GM20000 (cell line): ENCODE data around the gene OBSL1.

ENCODE experiments used
- DNase-seq: peaks from one replicate; pipeline ENCODE4 v3.0.0; 2012; ENCODE audit warnings: low spot score
- TF ChIP-seq, protein P1 (sequence below): IDR thresholded peaks from 2 replicates; pipeline ENCODE4 v1.5.1; 2012; ENCODE audit warnings: mild to moderate bottlenecking, control low read depth; ENCODE audit errors: extremely low read depth, missing control alignments

The OBSL1 gene

DNA sequence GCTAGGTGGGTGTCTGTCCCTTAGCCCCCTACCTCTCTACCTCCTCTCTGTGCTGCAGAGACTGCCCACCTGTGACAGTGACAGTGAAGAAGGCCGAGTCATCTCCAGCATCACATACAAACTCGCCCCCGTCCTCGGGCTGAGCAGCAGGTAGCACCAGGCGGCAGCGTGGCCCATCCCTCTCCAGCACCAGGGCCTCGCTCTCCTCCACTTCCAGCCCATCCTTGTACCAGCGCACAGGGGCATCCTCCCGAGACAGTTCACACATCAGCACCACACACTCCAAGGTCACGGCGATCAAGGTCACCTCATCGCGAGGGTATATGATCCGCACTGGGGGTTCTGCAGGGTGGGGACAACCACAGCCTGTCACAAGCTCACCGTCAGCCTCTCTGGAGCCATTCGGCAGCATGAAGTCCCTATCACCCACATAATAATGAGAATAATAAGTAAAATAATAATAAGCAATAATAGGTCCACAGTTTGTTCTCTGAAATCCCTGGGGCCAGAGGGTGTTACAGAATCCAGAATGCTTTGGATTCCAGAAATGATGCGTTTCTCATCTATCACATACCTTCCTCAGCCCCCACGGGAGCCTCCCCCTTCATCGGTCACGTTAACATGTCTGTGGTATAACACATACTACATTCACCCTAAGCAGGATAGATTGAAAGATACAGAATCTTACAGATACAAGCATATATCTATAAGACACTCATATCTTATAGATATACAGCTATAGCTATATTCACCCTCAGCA, 12.0 kb downstream of the OBSL1 start:
- TF ChIP-seq, protein P1, sequence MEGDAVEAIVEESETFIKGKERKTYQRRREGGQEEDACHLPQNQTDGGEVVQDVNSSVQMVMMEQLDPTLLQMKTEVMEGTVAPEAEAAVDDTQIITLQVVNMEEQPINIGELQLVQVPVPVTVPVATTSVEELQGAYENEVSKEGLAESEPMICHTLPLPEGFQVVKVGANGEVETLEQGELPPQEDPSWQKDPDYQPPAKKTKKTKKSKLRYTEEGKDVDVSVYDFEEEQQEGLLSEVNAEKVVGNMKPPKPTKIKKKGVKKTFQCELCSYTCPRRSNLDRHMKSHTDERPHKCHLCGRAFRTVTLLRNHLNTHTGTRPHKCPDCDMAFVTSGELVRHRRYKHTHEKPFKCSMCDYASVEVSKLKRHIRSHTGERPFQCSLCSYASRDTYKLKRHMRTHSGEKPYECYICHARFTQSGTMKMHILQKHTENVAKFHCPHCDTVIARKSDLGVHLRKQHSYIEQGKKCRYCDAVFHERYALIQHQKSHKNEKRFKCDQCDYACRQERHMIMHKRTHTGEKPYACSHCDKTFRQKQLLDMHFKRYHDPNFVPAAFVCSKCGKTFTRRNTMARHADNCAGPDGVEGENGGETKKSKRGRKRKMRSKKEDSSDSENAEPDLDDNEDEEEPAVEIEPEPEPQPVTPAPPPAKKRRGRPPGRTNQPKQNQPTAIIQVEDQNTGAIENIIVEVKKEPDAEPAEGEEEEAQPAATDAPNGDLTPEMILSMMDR = no peak
- no peak for DNase-seq

DNA sequence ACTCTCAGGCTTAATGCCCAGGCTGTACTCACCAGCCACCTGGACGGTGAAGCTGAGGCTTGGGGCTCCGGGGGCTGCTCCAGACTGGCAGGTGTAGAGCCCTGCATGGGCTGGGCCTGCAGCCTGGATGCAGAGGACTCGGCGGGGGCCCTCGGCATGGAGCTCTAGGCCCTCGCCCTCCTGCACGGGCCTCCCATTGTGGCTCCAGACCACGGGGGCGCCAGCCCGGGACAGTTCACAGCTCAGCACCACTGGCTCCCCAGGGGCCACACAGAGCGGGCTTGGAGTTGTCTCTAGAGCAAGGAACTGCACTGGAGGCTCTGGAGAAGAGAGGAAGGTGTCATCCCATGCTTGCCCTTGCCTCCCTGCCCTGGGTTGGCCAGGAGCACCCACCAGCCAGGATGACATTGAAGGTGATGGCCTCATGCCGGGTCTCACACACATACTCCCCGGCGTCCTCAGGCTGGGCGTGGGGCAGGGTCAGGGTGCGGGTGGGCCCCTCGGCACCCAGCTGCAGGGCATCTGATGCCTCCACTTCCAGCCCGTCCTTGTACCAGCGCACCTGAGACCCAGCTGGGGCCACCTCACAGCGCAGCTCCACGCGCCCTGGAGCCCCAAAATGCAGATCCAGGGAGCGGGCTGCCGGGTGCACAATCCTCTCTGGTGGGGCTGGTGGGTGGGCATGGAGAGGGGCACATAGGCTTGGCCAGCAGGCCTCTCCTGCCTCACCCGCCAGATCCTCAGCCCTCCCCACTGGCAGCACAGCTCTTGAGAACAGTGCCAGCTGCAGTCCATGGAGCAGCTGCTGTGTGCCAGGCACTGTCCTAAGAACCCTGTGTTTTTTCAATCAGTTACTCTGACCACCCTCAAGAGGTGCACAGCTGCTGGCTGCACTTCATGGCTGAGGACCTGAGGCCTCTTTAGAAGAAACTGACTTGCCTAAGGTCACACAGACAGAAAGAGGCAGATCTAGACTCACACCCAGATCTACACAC, 13.3 kb downstream of the OBSL1 start:
- no peak for DNase-seq
- TF ChIP-seq, protein P1 = no peak

DNA sequence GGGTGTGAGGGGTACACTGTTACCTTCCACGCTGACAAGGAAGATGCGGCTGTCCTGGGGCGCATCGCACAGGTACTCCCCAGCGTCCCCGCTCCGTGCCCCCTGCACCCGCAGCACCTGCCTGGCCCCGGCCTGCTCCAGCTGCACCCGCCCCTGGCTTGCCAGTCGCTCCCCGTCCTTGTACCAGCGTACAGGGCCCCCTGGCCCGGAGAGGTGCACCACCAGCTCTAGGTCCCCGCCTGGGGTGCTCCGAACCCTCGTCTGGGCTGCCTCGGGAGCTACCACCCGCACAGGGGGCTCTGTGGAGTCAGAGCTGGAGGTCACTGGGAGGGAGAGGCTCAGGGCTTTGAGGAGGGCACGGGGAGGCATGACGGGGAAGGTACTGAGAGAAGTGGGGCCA, 14.0 kb downstream of the OBSL1 start:
- no peak for DNase-seq
- TF ChIP-seq, protein P1 = no peak

DNA sequence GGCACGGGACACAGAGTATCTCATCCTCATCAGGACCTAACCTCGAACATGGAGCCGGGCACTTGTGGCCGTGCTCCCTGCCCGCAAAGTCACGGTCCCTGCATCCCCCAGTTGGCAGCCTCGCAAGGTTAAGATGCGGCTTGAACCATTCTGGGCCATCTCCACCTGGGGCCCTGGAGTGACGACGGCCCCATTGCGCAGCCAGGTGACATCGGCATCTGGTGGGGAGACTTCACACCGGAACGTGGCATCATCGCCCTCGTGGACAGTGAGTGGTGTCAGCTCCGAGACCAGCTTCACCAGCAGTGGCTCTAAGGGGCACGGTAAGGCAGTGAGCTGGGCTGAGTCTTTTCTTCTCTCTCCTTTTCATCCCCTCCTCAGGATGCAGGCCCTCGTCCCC, 14.9 kb downstream of the OBSL1 start:
- TF ChIP-seq, protein P1 = no peak
- no peak for DNase-seq

DNA sequence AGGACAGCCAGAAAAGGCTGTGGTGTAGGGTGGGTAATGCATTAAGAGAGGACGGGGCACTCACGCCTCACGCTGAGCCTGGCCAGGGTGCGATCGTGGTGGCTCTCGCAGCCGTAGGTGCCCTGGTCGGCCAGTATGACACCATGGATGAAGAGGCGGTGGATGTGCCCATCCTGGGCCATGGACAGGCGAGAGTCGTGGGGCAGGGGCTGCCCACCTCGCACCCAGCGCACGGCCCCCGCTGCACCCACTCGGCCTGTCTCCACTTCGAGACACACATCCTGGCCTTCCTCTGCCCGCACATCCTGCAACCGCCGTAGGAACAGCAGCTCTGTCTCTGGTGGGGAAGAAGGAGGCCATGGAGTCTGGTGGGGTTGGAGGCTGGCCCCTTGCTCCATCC, 15.4 kb downstream of the OBSL1 start:
- DNase-seq = no peak
- TF ChIP-seq, protein P1 = no peak

DNA sequence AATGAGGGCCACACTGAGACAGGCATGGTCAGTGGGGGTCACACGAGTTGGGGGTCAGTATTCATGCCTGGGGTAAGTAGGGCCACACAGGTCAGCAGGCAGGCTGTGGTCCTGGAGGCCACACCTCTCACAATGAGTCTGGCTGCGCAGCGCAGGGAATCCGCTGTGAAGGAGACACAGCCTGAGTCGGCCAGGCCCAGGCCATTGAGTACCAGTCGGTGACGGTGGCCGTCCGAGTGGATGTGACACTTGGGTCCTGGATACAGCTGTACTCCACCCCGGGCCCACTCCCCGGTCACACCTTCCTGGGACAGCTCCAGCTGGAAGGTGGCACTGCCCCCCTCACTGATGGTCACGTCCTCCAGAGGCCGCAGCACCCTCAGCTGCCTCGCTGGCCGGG, 17.0 kb downstream of the OBSL1 start:
- TF ChIP-seq, protein P1 = no peak
- no peak for DNase-seq

DNA sequence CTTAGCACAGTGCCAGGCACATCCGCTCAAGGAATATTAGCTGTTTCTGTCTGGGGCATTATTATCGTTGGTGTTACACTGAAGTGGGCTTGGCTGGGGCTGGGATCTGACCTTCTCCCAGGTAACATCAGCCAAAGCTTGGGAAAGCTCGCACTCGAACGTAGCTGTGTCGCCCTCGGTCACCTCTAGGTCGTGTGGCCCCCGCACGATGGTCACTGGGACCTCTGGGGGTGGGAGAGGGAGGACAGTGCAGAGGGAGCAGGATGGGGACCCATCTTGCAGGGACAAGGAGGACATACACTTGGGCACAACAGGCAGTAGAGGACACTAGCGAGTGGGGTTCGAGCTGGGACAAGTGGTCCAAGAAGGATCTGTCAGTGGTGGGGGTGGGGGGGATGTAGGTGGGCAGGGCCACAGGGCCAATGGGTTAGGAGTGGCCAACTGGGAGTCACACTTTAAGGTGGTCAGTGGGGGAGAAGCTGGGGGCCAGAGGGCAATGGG, 17.8 kb downstream of the OBSL1 start:
- TF ChIP-seq, protein P1 = no peak

More for the DNA sequence above, 17.8 kb downstream of the OBSL1 start:
- no peak for DNase-seq
